Lung (tissue), 12 donors: ENCODE data around the gene SAMHD1. TPM values are rescaled to one million over a fixed set of nuclear protein-coding genes. Genes with fewer than 3 reads are reported as not detected.

Source experiments
- ATAC-seq: fragments of 200-7000 bp; cut with Tn5 transposase; one replicate; pipeline ENCODE4 v1.9.1; 2020; ENCODE audit warnings: moderate number of reproducible peaks; ENCODE audit not compliant: insufficient read depth, low FRiP score
- DNase-seq, 3 donors: peaks; one replicate each; pipeline ENCODE4 v3.0.0-alpha.2; 2013 to 2017
- H3K27ac ChIP-seq, 2 donors: one replicate each; pipeline ENCODE4 v1.5.1; 2013; ENCODE audit warnings: mild to moderate bottlenecking in 2 of 2, moderate library complexity in 2 of 2, control low read depth in 1 of 2, inconsistent platforms in 1 of 2, low read depth in 1 of 2, low read length in 1 of 2
- H3K27me3 ChIP-seq, 3 donors: one replicate each; pipeline ENCODE4 v1.5.1; 2013; ENCODE audit warnings: low read length in 2 of 3; ENCODE audit not compliant: control insufficient read depth in 3 of 3, insufficient read depth in 3 of 3
- H3K36me3 ChIP-seq, 4 donors: one replicate each; pipeline ENCODE4 v1.5.1; 2013; ENCODE audit warnings: low read length in 4 of 4, mild to moderate bottlenecking in 1 of 4, moderate library complexity in 1 of 4; ENCODE audit not compliant: control insufficient read depth in 4 of 4, insufficient read depth in 4 of 4
- H3K4me1 ChIP-seq, 5 donors: one replicate each; pipeline ENCODE4 v1.5.1; 2013; ENCODE audit warnings: low read length in 5 of 5, mild to moderate bottlenecking in 2 of 5, moderate library complexity in 1 of 5; ENCODE audit not compliant: control insufficient read depth in 5 of 5, insufficient read depth in 5 of 5
- H3K4me3 ChIP-seq: one replicate; pipeline ENCODE4 v1.5.1; 2013; ENCODE audit warnings: mild to moderate bottlenecking, control low read depth, moderate library complexity
- H3K9ac ChIP-seq, 2 donors: one replicate each; pipeline ENCODE4 v1.5.1; 2013; ENCODE audit warnings: low read length in 2 of 2, control low read depth in 1 of 2; ENCODE audit not compliant: insufficient read depth in 1 of 2
- H3K9me3 ChIP-seq, 4 donors: one replicate each; pipeline ENCODE4 v1.5.1; 2013; ENCODE audit warnings: low read length in 3 of 4, mild to moderate bottlenecking in 1 of 4, moderate library complexity in 1 of 4; ENCODE audit not compliant: control insufficient read depth in 4 of 4, insufficient read depth in 3 of 4
- WGBS, 2 donors: extraction: QIAGEN DNeasy Blood & Tissue Kit; methylation state at CpG; one replicate each; pipeline ENCODE4 v1.1.7; 2013; 5-methylcytosine and 5-hydroxymethylcytosine counted together
- polyA plus RNA-seq, 2 donors: library from polyadenylated mRNA; stranded (reverse); fragments of 200-250 nt; gene quantifications; one replicate each; pipeline ENCODE4 v1.2.1, GENCODE V29; 2013
- total RNA-seq, 2 donors: library from RNA; depleted of rRNA in 1 of 2; stranded (reverse); fragments of >200 nt in 1 of 2; gene quantifications; one replicate each; pipeline ENCODE4 v1.2.1, GENCODE V29; 2014 to 2021
- TF ChIP-seq, protein P1 (sequence below): IDR thresholded peaks from 2 replicates; pipeline ENCODE4 v1.5.1; 2012; ENCODE audit warnings: mild to moderate bottlenecking; ENCODE audit errors: control extremely low read depth, extremely low read depth
- donor health status: control.
- donor health status: control.
- donor health status: Bipolar disorder and iron deficiency.
- donor health status: healthy.
- donor health status: DM: yes; HTN: yes; CAD: no.

Gene SAMHD1
- total and polyA plus RNA-seq, 4 donors, result 59.7 to 184 (median 90.9) TPM

DNA sequence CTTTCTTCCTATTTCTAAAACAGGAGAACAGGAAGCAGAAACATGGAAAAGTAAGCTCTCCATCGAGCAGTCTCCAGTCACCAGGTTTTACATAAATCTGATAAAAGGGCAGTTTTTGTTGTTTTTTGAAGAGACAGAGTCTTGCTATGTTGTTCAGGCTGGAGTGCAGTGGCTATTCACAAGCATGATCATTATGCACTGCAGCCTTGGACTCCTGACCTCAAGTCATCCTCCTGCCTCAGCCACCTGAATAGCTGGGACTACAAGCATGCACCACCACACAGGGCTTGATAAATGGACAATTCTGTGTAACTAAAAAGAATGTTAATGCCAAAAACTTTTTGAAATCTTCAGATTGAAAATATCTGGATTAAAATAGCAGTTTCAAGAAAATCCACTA lies 23.8 kb downstream of the SAMHD1 start:
- DNase-seq, result no peak
- Histone ChIP-seq H3K4me3 (no peak overlapping the region), H3K27ac (no peak overlapping the region), H3K27me3 (no peaks in the 10 kb centered on the region), H3K9me3 (no peaks in the 10 kb centered on the region), H3K9ac (no peak overlapping the region), H3K4me1 (no peaks in the 10 kb centered on the region), H3K36me3 (peaks cover 5 to 20% (median 11%) of the 10 kb centered on the region in 4 donors)
- WGBS, 2 donors, result 71 to 84% methylated on average over 1 of the region's 1 CpG
- ATAC-seq, result no peak
- TF ChIP-seq, protein P1, sequence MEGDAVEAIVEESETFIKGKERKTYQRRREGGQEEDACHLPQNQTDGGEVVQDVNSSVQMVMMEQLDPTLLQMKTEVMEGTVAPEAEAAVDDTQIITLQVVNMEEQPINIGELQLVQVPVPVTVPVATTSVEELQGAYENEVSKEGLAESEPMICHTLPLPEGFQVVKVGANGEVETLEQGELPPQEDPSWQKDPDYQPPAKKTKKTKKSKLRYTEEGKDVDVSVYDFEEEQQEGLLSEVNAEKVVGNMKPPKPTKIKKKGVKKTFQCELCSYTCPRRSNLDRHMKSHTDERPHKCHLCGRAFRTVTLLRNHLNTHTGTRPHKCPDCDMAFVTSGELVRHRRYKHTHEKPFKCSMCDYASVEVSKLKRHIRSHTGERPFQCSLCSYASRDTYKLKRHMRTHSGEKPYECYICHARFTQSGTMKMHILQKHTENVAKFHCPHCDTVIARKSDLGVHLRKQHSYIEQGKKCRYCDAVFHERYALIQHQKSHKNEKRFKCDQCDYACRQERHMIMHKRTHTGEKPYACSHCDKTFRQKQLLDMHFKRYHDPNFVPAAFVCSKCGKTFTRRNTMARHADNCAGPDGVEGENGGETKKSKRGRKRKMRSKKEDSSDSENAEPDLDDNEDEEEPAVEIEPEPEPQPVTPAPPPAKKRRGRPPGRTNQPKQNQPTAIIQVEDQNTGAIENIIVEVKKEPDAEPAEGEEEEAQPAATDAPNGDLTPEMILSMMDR, result no peak

DNA sequence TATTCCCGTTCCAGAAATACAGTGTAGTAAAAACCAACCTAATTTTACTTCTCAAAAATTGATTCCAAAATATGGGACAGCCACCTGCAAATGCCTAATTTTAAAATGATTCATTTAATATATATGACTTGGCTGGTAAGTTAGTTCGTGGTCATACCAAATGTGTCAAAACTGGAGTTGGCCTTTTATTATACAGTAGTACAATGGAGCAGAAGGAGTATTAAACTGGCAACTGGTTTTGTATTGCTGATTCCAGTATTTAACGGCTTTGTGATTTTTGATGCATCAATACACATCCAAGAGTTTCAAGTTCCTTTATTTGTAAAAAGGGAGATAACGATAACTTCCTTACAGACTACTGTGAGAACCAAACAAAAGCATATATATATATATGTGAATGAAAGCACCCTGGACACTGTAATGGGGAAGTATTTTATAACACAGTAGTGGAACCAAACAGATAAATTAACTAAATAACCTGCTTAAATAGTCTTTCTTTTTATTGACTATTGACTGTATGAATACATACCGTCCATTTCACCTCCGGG lies 24.8 kb downstream of the SAMHD1 start:
- TF ChIP-seq, protein P1, result no peak
- Histone ChIP-seq H3K27ac (no peak overlapping the region), H3K27me3 (no peaks in the 10 kb centered on the region), H3K4me3 (no peak overlapping the region), H3K9me3 (no peaks in the 10 kb centered on the region), H3K36me3 (peaks cover 5 to 20% (median 11%) of the 10 kb centered on the region in 4 donors), H3K9ac (no peak overlapping the region), H3K4me1 (no peaks in the 10 kb centered on the region)
- ATAC-seq (no peak), DNase-seq (no peak)
- 86 to 87% methylated on average over 6 of the region's 6 CpGs for WGBS, 2 donors

DNA sequence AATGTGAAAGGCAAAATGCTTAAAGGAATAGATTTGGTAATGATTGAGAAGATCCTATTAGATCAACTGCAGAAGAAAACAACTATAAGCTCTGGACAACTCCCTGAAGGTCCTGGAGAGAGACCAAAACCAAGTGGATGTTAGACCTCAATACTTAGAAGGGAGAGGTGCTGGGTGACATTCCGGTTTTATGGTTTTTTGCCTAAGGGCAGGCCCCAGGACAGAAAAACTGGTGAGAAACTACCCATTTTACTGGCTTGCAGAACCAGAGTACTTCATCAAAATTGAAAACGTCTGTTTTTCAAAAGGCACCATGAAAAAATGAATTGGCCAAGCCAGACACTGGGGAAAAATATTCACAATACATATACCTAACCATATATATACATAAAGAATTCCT lies 26.3 kb downstream of the SAMHD1 start:
- ATAC-seq (no peak), DNase-seq (no peak)
- H3K4me3 ChIP-seq, result no peak overlapping the region
- peaks cover 6 to 19% (median 12%) of the 10 kb centered on the region in 4 donors for H3K36me3 ChIP-seq
- no peaks in the 10 kb centered on the region for H3K4me1 ChIP-seq
- TF ChIP-seq, protein P1, result no peak
- WGBS, 2 donors, result 84 to 93% methylated on average over 2 of the region's 2 CpGs
- no peaks in the 10 kb centered on the region for H3K27me3 ChIP-seq
- no peaks in the 10 kb centered on the region for H3K9me3 ChIP-seq
- no peak overlapping the region for H3K9ac ChIP-seq
- no peak overlapping the region for H3K27ac ChIP-seq
